ENCODE results near the gene PCDHGB2. TPM values are rescaled to one million over a fixed set of nuclear protein-coding genes. Genes with fewer than 3 reads are reported as not detected.

PCDHGB2 gene
- 3.0 and 4.1 TPM in 2 replicates for total RNA-seq

DNA sequence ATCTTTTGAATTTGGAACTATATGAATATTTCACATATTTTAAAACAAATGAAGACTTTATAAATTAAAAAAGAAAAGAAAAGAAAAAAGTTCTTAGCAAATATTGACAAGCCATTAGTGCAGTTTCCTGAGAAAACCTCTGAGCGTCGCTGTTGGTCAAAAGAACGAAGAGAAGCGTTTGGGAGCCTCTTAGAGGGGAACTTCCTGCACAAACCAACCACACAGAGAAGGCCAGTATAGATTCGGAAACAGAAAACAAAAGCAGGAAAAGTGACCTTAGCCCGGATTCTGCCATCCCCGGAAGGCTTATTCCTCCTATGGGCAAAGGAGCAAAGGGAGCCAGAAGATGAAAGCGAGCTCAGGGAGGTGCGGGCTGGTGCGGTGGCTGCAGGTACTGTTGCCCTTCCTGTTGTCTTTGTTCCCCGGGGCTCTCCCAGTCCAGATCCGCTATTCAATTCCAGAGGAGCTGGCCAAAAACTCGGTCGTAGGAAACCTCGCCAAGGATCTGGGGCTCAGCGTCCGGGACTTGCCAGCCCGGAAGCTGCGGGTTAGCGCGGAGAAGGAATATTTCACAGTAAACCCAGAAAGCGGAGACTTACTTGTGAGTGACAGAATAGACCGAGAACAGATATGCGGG is at the start of gene PCDHGB2:
PCDHGB2 (plus strand) TSS at position 205 of the 637 bp plus-strand sequence; CDS start at position 347, 142 bp downstream.

DNA sequence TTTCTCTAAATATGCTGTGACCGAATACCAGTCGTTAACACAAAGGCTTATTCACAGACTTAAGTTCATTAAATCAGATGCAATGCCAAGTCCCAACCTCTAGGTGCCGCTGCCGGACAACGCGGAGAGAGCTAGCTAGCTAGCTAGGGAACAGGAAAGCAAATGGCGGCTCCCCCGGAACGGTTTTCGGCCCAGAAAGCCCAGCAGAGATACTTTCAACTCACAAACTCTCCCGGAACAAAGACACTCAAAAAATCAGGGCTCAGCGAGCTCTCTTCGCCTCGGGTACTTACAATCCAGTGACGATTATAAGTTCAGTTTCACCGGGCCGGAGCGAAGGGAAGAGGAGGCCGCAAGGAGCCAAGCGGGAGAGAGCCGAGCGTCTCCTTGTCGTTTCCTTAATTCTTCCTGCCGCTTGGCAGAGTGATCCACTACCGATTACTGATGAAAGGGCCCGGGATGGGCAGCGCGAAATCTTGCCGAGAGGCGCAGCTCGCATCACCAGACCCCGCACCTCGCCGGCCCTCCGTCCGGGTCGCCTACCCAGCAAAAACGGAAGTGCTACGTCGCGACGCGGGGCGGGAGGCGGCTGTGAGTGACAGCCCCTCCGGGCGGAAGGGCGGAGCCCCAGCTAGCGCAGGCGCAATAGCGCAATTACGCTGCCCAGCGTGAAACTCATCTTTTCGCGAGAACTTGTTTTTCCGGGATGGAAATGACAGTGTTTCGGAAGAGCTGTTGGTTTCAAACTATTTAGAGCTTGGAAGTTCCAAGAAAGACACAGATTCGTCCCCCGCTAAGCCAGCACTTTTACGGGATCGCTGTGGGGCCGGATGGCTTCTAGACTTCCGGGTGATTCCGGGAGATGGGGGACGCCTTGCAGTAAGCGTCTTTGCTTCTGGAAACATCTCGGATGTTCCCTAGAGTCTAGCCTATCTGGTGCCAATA is 39.3 kb upstream of the PCDHGB2 start, which contains the start of gene TAF7:
TAF7 (minus strand) TSS at position 560 of the 945 bp plus-strand sequence. CDS start 740 bp downstream, outside the sequence.

DNA sequence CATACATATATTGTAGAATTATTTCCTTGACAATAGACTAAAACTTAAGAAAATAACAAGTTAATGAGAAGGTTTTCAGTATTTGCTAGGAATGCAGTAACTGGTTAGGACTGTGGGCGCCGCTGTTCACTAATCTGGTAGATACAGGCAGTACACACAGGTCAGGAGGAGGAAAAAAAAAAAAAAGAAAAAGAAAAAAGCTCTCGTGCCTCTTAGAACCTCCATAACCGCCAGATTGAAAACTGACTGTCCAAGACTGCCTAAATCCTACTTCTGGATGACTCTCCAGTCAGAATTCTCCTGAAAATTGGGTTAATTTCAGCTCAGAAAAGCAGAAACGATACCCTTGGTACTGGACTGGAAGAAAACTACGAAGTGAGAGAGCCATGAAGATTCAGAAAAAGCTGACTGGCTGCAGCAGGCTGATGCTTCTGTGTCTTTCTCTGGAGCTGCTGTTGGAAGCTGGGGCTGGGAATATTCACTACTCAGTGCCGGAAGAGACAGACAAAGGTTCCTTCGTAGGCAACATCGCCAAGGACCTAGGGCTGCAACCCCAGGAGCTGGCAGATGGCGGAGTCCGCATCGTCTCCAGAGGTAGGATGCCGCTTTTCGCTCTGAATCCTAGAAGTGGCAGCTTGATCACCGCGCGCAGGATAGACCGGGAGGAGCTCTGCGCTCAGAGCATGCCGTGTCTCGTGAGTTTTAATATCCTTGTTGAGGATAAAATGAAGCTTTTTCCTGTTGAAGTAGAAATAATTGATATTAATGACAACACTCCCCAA is 29.3 kb upstream of the PCDHGB2 start, which contains the start of gene PCDHGA1:
PCDHGA1 (plus strand) TSS at position 216 of the 782 bp plus-strand sequence.

DNA sequence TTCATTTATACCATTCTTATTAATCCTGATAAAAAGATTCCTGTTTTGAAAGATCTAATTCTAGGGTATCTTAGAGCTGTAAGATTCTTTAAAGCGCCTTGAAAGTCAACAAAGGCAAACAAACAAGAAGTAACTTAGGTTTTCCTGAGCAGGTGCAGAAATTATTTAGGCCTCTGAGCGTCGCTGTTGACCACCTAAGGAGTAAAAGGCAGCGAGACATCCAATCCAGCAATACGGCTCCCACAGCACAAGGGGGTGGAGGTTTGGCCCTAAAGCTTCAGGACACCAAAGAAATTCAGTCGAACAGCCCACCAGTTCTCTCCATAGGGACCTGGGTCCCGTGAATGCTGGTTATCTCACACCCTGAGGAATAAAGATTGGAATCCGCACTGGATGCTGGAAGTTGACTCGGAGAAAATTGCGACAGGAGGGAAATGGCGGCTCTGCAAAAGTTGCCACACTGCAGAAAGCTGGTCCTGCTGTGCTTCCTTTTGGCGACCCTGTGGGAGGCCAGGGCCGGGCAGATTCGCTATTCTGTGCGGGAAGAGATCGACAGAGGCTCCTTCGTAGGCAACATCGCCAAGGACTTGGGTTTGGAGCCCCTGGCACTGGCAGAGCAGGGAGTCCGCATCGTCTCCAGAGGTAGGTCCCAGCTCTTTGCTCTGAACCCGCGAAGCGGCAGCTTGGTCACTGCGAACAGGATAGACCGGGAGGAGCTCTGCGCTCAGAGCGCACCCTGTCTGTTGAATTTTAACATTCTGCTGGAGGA is 21.1 kb upstream of the PCDHGB2 start, which contains the start of gene PCDHGA2:
PCDHGA2 (plus strand) TSS at position 223 of the 769 bp plus-strand sequence.

DNA sequence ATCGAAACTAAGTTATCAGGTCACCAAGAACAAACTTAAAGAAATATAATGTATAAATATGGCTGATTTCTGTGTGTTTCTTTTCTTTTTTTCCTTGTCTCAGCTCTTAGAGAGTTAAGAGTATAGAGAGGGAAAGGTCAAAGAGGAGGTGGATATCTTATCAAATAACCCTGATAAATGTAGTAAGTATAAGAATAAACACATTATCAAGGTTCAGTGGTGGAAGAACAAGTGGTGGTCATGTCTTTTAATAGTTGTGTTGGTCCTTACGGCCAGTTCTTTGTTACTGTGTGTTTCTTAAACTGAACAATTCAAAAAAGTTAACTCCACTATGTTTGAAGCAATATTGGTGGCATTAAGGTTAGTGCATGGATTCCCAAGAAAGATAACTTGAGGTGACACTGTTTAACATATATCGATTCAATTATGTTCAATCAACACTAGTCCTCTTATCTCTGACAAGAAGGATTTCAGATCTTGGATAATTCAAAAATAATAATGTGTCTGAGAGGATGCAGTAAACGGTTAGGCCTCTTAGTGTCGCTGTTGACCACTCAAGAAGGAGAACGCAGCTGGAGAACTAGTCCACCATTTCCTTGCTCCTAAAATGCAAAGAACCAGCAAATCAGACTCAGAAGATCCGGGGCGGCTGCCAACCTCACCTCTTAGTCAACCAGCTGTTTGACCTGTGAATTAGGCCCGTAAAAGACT is 16.4 kb upstream of the PCDHGB2 start, which contains the start of gene PCDHGA3:
PCDHGA3 (plus strand) TSS at position 588 of the 711 bp plus-strand sequence. CDS start 205 bp downstream, outside the sequence.

DNA sequence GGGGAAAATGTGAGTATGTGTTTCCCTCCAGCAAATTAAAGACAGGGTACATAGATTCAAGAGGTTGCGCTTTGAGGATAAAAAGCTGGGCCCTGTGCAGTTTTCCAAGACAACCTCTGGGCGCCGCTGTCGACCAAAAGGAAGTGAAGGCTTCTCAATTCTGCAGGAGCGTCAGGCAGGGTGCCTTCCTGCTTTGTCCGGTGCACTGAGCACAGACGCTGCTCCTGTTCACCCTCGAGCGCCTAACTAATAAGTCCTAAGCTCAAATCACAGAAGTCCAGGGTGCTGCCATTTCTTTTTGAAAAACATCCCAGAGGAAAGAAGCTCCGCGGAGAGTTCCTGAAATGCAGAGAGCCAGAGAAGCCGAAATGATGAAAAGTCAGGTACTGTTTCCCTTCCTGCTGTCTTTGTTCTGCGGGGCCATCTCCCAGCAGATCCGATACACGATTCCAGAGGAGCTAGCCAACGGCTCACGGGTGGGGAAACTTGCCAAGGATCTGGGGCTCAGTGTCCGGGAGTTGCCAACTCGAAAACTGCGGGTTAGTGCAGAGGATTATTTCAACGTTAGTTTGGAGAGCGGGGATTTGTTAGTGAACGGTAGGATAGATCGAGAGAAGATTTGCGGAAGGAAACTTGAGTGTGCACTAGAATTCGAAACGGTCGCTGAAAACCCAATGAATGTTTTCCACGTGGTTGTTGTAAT is 9.7 kb upstream of the PCDHGB2 start, which contains the start of gene PCDHGB1:
PCDHGB1 (plus strand) TSS at position 183 of the 703 bp plus-strand sequence; CDS start at position 345, 162 bp downstream.

DNA sequence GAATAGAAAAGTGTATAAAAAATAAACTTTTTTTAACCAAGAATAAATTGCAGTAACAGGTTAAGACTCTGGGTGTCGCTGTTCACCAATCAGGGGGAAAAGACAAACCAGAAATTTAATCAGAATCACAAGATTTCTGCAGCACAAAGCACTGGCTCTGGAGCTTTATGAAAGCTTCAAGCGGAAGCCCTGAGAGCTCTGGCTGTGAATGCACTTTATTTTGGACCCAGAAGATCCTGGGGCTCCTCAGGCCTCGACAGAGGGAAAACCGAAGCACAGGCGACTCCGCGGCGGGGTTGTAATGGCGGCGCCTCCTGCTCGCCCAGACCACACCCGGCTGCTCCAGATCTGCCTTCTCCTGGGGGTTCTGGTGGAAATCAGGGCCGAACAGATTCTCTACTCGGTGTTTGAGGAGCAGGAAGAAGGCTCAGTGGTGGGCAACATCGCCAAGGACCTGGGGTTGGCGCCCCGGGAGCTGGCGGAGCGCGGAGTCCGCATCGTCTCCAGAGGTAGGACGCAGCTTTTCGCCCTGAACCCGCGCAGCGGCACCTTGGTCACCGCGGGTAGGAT is 4.8 kb upstream of the PCDHGB2 start, which contains the start of gene PCDHGA4:
PCDHGA4 (plus strand) TSS at position 122 of the 570 bp plus-strand sequence; CDS start at position 209, 87 bp downstream.

DNA sequence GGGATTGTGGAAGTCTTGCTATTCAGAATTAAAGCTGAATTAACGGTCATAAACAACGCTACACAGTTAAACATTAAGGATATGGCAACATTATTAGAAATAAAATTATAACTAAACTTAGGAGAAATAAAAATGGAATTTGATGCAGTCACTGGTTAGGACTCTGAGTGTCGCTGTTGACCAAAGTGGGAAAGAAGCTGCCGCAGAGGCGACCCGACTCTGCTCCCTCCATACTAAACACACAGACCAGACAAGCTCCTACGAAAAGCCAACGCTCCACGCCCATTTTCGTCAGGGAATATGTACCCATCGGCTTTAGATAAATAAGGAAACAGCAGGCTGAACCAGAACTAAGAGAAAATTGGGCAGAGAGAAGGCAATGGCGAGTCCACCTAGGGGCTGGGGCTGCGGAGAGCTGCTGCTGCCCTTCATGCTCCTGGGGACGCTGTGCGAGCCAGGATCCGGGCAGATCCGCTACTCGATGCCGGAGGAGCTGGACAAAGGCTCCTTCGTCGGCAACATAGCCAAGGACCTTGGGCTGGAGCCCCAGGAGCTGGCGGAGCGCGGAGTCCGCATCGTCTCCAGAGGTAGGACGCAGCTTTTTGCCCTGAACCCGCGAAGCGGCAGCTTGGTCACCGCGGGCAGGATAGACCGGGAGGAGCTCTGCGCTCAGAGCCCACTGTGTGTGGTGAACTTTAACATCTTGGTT is 4.3 kb downstream of the PCDHGB2 start, which contains the start of gene PCDHGA5:
PCDHGA5 (plus strand) TSS at position 211 of the 709 bp plus-strand sequence; CDS start at position 380, 169 bp downstream.

DNA sequence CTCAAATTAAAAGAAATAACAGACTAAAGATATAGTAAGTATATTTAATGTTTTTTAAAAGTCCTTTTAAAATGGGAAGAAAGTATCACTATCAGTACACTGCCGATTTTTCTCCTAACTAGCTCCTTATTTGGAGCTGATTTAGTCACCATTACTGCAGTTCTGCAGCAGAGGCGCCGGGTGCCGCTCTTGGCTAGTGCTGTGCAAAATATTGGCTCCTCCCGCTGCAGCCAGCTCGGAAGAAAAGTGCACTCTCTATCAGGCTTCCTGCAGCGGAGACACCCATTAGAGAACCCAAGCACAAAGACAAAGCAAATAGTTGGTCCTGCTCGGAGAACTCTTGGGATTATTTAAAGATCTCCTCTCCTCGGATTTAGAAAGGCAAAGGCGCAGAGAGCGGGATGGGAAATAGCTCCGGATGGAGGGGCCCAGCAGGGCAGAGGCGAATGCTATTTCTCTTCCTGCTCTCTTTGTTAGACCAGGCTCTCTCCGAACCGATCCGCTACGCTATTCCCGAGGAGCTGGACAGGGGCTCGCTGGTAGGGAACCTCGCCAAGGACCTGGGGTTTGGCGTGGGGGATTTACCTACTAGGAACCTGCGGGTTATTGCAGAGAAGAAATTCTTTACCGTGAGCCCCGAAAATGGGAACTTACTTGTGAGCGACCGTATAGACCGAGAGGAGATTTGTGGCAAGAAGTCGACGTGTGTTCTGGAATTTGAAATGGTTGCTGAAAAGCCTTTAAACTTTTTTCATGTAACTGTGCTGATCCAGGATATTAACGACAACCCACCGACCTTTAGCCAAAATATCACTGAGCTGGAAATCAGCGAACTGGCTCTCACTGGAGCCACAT is 10.4 kb downstream of the PCDHGB2 start, which contains the start of gene PCDHGB3:
PCDHGB3 (plus strand) TSS at position 249 of the 855 bp plus-strand sequence; CDS start at position 402, 153 bp downstream.

DNA sequence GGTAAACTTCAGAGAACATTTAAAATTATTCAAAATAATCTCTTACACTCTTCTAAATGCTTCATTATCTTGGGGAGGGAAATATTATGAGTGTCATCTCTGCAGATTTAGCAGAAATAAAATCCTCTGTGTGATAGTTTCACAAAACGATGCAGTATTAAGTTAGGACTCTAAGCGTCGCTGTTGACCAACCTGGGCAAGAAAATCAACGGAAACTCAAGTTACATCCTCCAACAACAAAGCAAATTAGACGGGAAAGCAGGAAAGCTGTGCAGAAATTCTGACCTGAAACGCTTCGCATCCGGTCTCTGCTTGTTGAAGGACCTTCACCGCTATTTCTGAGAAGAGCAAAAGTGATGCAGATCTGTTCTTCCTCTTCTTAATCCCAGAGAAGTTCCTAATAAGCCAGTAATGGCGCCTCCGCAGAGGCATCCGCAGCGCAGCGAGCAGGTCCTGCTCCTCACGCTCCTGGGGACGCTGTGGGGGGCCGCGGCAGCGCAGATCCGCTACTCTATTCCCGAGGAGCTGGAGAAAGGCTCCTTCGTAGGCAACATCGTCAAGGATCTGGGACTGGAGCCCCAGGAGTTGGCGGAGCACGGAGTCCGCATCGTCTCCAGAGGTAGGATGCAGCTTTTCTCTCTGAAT is 14.0 kb downstream of the PCDHGB2 start, which contains the start of gene PCDHGA6:
PCDHGA6 (plus strand) TSS at position 219 of the 645 bp plus-strand sequence; CDS start at position 412, 193 bp downstream.

DNA sequence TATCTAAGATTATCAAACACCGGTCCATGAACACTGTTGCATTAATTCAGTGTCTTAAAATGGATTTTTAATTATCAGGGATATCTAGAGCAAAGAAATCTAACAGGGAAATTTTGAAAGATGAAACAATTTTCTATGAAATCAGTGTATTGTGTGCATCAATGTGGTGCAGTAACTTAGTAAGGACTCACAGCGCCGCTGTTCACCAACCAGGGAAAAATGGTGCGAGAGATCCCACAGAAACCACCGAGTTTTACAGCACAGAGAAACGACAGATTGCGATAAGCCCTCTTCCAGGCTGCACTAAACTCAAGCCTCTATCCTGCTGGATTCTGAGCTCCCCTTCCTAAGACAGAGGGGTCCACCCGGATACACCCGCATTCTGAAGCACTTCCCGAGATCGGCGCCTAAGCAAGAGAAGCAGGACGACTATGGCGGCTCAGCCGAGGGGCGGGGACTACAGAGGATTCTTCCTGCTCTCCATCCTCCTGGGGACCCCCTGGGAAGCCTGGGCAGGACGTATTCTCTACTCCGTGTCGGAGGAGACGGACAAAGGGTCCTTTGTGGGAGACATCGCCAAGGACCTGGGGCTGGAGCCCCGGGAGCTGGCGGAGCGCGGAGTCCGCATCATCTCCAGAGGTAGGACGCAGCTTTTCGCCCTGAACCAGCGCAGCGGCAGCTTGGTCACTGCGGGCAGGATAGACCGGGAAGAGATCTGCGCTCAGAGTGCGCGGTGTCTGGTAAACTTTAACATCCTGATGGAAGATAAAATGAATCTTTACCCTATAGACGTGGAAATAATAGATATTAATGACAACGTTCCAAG is 22.9 kb downstream of the PCDHGB2 start, which contains the start of gene PCDHGA7:
PCDHGA7 (plus strand) TSS at position 274 of the 826 bp plus-strand sequence; CDS start at position 432, 158 bp downstream.

DNA sequence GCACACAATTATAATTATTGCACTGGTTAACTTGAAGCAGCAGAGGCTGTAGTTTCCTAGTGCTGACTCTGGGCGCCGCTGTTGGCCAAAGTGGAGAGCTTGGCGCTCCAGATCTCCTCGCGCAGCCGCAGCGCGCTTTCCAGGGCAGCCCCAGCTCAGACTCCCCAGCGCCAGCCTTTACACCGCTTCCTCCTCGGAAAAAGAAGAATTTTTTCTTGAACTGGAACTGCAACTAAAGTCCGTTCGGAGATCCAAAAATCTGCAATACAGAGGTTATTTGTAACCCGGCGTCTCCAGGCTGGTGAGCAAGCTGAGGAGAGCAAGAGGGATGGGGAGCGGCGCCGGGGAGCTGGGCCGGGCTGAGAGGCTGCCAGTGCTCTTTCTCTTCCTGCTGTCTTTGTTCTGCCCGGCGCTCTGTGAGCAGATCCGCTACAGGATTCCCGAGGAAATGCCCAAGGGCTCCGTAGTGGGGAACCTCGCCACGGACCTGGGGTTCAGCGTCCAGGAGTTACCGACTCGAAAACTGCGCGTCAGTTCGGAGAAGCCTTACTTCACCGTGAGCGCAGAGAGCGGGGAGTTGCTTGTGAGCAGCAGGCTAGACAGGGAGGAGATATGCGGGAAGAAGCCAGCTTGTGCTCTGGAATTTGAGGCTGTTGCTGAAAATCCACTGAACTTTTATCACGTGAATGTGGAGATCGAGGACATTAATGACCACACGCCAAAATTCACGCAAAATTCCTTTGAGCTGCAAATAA is 27.9 kb downstream of the PCDHGB2 start, which contains the start of gene PCDHGB4:
PCDHGB4 (plus strand) TSS at position 142 of the 755 bp plus-strand sequence; CDS start at position 329, 187 bp downstream.

DNA sequence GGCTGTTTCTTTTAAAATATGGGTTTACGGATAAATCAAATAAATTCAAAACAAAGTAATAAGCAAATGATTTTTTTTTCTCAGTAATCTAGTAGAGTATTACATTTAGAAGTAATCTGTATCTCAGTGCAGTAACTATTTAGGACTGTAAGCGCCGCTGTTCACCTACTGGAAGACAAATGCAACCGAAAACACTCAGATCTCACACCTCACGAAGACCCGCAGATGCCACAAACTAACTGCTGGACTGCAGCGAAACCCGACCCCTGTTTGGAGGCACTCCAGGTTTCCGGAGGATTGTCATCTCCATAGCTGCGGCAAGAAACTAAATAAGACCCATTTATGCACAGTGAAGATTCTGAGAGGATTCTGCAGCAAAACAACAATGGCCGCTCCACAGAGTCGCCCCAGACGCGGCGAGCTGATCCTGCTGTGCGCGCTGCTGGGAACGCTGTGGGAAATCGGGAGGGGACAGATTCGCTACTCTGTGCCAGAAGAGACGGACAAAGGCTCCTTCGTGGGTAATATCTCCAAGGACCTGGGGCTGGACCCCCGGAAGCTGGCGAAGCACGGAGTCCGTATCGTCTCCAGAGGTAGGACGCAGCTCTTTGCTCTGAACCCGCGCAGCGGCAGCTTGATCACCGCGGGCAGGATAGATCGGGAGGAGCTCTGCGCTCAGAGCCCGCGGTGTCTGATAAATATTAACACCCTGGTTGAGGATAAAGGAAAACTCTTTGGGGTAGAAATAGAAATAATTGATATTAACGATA is 32.8 kb downstream of the PCDHGB2 start, which contains the start of gene PCDHGA8:
PCDHGA8 (plus strand) TSS at position 205 of the 770 bp plus-strand sequence; CDS start at position 386, 181 bp downstream.

